Measurements from ENCODE around the gene MADD. TPM values are rescaled to one million over a fixed set of nuclear protein-coding genes. Genes with fewer than 3 reads are reported as not detected.
A peak's percentile ranks its signal among the peaks of the same experiment; 100 is the strongest.

MADD gene
- total and polyA plus RNA-seq, 2 experiments from 2014 or later: 13.4 to 43.8 TPM

GRCh38 chr11:47355283-47356128 lies 85.6 kb downstream of the MADD start:
- no peak overlapping the region for H3K27ac ChIP-seq (ENCODE audit: low read depth)
- peak overlapping the region; percentile 71 for H3K4me3 ChIP-seq

More at GRCh38 chr11:47355283-47356128, 85.6 kb downstream of the MADD start:
- Histone ChIP-seq H3K4me1 (ENCODE audit: insufficient read depth) (peaks cover 7% of the 10 kb centered on the region; the same call in 1 of the 2 replicates), H3K36me3 (ENCODE audit: insufficient read depth) (no peaks in the 10 kb centered on the region), H3K9me2 (ENCODE audit: insufficient read depth) (no peaks in the 10 kb centered on the region), H3K4me2 (peak overlapping the region; percentile 71), H3K79me2 (replicated peaks; ENCODE audit: insufficient read depth) (no peaks in the 10 kb centered on the region), H2AFZ (peak overlapping the region; percentile 93), H3K27me3 (ENCODE audit: insufficient read depth) (no peaks in the 10 kb centered on the region), H3F3A (replicated peaks; ENCODE audit: low read depth) (peaks cover 17% of the 10 kb centered on the region), H4K20me1 (replicated peaks; ENCODE audit: insufficient read depth) (no peaks in the 10 kb centered on the region)
- H3K4me3 Mint-ChIP-seq: peak overlapping the region; percentile 73
- peak; percentile 98 for DNase-seq (ENCODE audit: low spot score)
- H3K27me3 Mint-ChIP-seq (ENCODE audit: insufficient read depth, low read depth, poor library complexity): peaks cover 11% of the 10 kb centered on the region
- H3K4me1 Mint-ChIP-seq: peaks cover 8% of the 10 kb centered on the region
- TF ChIP-seq EZH2 (IDR thresholded peaks at IDR 0.05; ENCODE audit: low read depth, unreplicated experiment) (no peak), CTCF (conservative IDR thresholded peaks at IDR 0.05; ENCODE audit: low read depth in 2 of 2) (peak; percentile 94 to 100), ZNF462 (CRISPR knock-in tag; IDR thresholded peaks at IDR 0.05) (no peak), REST (IDR thresholded peaks at IDR 0.05; ENCODE audit: unreplicated experiment) (no peak), JUNB (IDR thresholded peaks at IDR 0.05; ENCODE audit: unreplicated experiment) (no peak), STAT1 (IDR thresholded peaks at IDR 0.05; ENCODE audit: unreplicated experiment) (no peak), EZH2phosphoT487 (IDR thresholded peaks at IDR 0.05; ENCODE audit: unreplicated experiment) (no peak), POLR2AphosphoS5 (IDR thresholded peaks at IDR 0.05; ENCODE audit: low read depth) (no peak), ETS1 (IDR thresholded peaks at IDR 0.05) (no peak), ZNF114 (CRISPR knock-in tag; IDR thresholded peaks at IDR 0.05) (no peak), NANOG (IDR thresholded peaks at IDR 0.05; ENCODE audit: borderline replicate concordance) (no peak), ZNF331 (CRISPR knock-in tag; IDR thresholded peaks at IDR 0.05; ENCODE audit: low read depth) (no peak), CREB1 (CRISPR knock-in tag; IDR thresholded peaks at IDR 0.05; ENCODE audit: low read depth) (peak; percentile 60)
- no peaks in the 10 kb centered on the region for H3K9me3 Mint-ChIP-seq
- H3K27ac Mint-ChIP-seq: 0 out of 2 replicates have a peak overlapping the region, but pooled peaks have one; percentile 41
- peak; percentile 87 for ATAC-seq
- H3K36me3 Mint-ChIP-seq (ENCODE audit: low read depth): no peaks in the 10 kb centered on the region; the same call in 2 of the 3 replicates

All from GM23338 (cell line).